Transverse colon (tissue), 4 donors: ENCODE results near the gene ZNF213.

ENCODE experiments used
- CTCF ChIP-seq, 5 experiments: fragments of 200-600 bp in 3 of 5; fragments of 450-650 bp in 2 of 5; sonication (generic) in 3 of 5; IDR thresholded peaks; 1 replicate in 2 of 5; 2 replicates in 3 of 5; pipeline ENCODE4 v1.5.1; 2016 to 2017; ENCODE audit warnings: antibody characterized with exemption in 5 of 5, inconsistent platforms in 3 of 5, mild to moderate bottlenecking in 2 of 5, moderate library complexity in 1 of 5
- EP300 ChIP-seq: sonication (generic); formaldehyde crosslinking; IDR thresholded peaks from one replicate; pipeline ENCODE4 v1.6.1; 2017; ENCODE audit warnings: antibody characterized with exemption, low read depth
- POLR2A ChIP-seq: fragments of 450-650 bp; IDR thresholded peaks from one replicate; pipeline ENCODE4 v1.6.1; 2016; ENCODE audit warnings: antibody characterized with exemption, mild to moderate bottlenecking, moderate library complexity
- POLR2AphosphoS5 ChIP-seq, 3 donors: sonication (generic); formaldehyde crosslinking; IDR thresholded peaks; one replicate each; pipeline ENCODE4 v1.6.1; 2016; ENCODE audit warnings: antibody characterized with exemption in 3 of 3

- TF ChIP-seq CTCF (IDR thresholded peaks at IDR 0.05) (no peak), POLR2AphosphoS5 (IDR thresholded peaks at IDR 0.05) (no peak), EP300 (no peak), POLR2A (no peak)
Measured at GRCh38 chr16:3158026-3158509, 23.2 kb downstream of the ZNF213 start.
